ENCODE data around the gene ZMIZ1.

DNA sequence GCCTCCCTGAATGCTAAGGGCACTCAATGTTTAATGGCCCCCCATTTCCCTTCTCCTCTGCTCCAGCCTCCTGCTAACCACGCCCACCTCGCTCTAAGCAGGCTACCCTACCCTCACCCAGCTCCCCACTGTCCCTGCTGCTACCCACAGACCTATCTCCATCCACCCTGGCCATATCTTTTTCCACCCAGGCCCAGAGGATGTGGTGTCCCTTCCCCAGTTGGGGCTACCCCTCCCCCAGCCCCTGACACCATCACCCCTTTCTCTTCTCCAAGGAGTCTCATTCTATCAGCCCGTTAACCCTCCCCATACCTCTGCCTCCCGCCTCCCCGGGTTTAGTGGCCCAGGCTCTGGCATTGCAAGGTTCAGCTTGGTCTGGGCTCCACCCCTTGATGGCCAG, 249.6 kb downstream of the ZMIZ1 start:
- TF ChIP-seq, protein P1, sequence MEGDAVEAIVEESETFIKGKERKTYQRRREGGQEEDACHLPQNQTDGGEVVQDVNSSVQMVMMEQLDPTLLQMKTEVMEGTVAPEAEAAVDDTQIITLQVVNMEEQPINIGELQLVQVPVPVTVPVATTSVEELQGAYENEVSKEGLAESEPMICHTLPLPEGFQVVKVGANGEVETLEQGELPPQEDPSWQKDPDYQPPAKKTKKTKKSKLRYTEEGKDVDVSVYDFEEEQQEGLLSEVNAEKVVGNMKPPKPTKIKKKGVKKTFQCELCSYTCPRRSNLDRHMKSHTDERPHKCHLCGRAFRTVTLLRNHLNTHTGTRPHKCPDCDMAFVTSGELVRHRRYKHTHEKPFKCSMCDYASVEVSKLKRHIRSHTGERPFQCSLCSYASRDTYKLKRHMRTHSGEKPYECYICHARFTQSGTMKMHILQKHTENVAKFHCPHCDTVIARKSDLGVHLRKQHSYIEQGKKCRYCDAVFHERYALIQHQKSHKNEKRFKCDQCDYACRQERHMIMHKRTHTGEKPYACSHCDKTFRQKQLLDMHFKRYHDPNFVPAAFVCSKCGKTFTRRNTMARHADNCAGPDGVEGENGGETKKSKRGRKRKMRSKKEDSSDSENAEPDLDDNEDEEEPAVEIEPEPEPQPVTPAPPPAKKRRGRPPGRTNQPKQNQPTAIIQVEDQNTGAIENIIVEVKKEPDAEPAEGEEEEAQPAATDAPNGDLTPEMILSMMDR (conservative IDR thresholded peaks at IDR 0.05; ENCODE audit: low read depth in 2 of 2): no peak
- no peak for TF ChIP-seq EZH2 (IDR thresholded peaks at IDR 0.05; ENCODE audit: low read depth, unreplicated experiment)
- no peak for TF ChIP-seq POLR2AphosphoS5 (IDR thresholded peaks at IDR 0.05; ENCODE audit: low read depth)

Measured in GM23338 (cell line).